KMS-11 (cell line): ENCODE measurements around the gene CRACDL.

Source experiments
- H2AFZ ChIP-seq: fragments of 200-600 bp; sonication (generic); 2 replicates; pipeline ENCODE4 v1.6.1; 2016; ENCODE audit warnings: antibody characterized with exemption, mixed run types, low read depth
- H3K27ac ChIP-seq: fragments of 200-600 bp; sonication (generic); 2 replicates; pipeline ENCODE4 v1.6.1; 2016; ENCODE audit warnings: mild to moderate bottlenecking, mixed run types
- H3K27me3 ChIP-seq: fragments of 200-600 bp; sonication (generic); 2 replicates; pipeline ENCODE4 v1.6.1; 2017; ENCODE audit warnings: mild to moderate bottlenecking, low read depth, mixed run types, moderate library complexity; ENCODE audit not compliant: insufficient read depth
- H3K36me3 ChIP-seq: fragments of 200-600 bp; sonication (generic); 2 replicates; pipeline ENCODE4 v1.6.1; 2017; ENCODE audit warnings: mild to moderate bottlenecking, mixed run types; ENCODE audit not compliant: insufficient read depth
- H3K4me1 ChIP-seq: fragments of 200-600 bp; sonication (generic); 2 replicates; pipeline ENCODE4 v1.6.1; 2016; ENCODE audit warnings: mild to moderate bottlenecking, low read depth, mixed run types; ENCODE audit not compliant: poor library complexity, severe bottlenecking
- H3K4me2 ChIP-seq: fragments of 200-600 bp; sonication (generic); 2 replicates; pipeline ENCODE4 v1.7.0; 2016; ENCODE audit warnings: mild to moderate bottlenecking, mixed run types
- H3K4me3 ChIP-seq: fragments of 200-600 bp; sonication (generic); IDR thresholded peaks from 2 replicates; pipeline ENCODE4 v1.6.1; 2017; ENCODE audit warnings: low read depth, low read length, mixed read lengths; ENCODE audit not compliant: insufficient read depth
- H3K79me2 ChIP-seq: fragments of 200-600 bp; sonication (generic); 2 replicates; pipeline ENCODE4 v1.6.1; 2016; ENCODE audit warnings: low read depth, mixed run types; ENCODE audit not compliant: insufficient read depth
- H3K9ac ChIP-seq: fragments of 200-600 bp; sonication (generic); 2 replicates; pipeline ENCODE4 v1.6.1; 2016; ENCODE audit warnings: mild to moderate bottlenecking, mixed run types
- H4K20me1 ChIP-seq: fragments of 200-600 bp; sonication (generic); 2 replicates; pipeline ENCODE4 v1.6.1; 2016; ENCODE audit warnings: mild to moderate bottlenecking, mixed run types; ENCODE audit not compliant: insufficient read depth
- TF ChIP-seq, protein P1 (sequence below): fragments of 200-600 bp; sonication (generic); conservative IDR thresholded peaks from 2 replicates; pipeline ENCODE4 v1.6.1; 2017; ENCODE audit warnings: low read depth, mild to moderate bottlenecking, antibody characterized with exemption, low read length, moderate library complexity, mixed read lengths

CRACDL gene

DNA sequence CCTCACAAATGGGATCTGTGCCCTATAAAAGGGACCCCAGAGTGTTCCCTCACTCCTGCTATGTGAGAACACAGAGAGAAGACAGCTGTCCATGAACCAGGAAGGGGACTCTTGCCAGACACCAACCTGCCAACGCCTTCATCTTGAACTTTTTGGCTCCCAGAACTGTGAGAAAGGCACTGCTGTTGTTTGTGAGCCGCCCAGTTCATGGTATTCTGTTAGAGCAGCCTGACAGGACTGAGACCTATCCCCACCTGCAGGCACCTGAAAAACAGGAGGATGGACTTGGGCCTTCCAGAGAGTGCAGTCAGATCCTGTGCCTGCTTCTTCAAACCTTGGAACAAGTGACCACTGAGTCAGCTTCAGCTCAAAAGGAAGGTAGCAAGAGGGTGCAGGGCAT, 51.4 kb downstream of the CRACDL start:
- Histone ChIP-seq H3K36me3 (no peaks in the 10 kb centered on the region), H3K4me1 (no peaks in the 10 kb centered on the region), H3K27me3 (no peaks in the 10 kb centered on the region), H3K79me2 (no peaks in the 10 kb centered on the region), H3K9ac (no peak overlapping the region), H3K27ac (no peak overlapping the region), H4K20me1 (no peaks in the 10 kb centered on the region), H3K4me3 (no peak overlapping the region), H3K4me2 (no peak overlapping the region), H2AFZ (no peak overlapping the region)
- TF ChIP-seq, protein P1, sequence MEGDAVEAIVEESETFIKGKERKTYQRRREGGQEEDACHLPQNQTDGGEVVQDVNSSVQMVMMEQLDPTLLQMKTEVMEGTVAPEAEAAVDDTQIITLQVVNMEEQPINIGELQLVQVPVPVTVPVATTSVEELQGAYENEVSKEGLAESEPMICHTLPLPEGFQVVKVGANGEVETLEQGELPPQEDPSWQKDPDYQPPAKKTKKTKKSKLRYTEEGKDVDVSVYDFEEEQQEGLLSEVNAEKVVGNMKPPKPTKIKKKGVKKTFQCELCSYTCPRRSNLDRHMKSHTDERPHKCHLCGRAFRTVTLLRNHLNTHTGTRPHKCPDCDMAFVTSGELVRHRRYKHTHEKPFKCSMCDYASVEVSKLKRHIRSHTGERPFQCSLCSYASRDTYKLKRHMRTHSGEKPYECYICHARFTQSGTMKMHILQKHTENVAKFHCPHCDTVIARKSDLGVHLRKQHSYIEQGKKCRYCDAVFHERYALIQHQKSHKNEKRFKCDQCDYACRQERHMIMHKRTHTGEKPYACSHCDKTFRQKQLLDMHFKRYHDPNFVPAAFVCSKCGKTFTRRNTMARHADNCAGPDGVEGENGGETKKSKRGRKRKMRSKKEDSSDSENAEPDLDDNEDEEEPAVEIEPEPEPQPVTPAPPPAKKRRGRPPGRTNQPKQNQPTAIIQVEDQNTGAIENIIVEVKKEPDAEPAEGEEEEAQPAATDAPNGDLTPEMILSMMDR, result no peak

DNA sequence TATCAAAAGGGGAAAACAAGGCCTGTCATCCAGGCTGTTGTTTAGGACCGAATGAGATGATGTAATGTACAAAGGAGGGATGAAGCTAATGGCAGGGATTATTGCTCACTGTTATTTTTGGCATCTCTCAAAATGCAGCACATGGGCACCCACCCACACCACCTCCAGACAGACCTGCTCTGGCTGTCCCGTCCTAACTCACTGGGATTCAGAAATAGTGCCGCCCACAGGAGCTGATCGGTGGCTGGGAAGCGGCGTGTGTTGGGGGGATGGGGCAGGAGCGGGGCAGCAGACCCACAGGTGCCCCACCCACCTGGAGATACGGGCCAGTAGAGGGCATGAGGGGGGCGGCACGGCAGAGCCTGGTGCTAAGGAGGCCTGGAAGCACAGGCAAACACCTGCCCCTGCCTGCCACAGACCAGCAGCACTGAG, 52.2 kb downstream of the CRACDL start:
- H3K4me2 ChIP-seq, result no peak overlapping the region
- H3K4me1 ChIP-seq, result no peaks in the 10 kb centered on the region
- no peak overlapping the region for H3K27ac ChIP-seq
- no peaks in the 10 kb centered on the region for H4K20me1 ChIP-seq
- H3K9ac ChIP-seq, result no peak overlapping the region
- TF ChIP-seq, protein P1, result no peak
- no peak overlapping the region for H3K4me3 ChIP-seq
- no peaks in the 10 kb centered on the region for H3K36me3 ChIP-seq
- no peaks in the 10 kb centered on the region for H3K79me2 ChIP-seq
- H3K27me3 ChIP-seq, result no peaks in the 10 kb centered on the region
- H2AFZ ChIP-seq, result no peak overlapping the region

DNA sequence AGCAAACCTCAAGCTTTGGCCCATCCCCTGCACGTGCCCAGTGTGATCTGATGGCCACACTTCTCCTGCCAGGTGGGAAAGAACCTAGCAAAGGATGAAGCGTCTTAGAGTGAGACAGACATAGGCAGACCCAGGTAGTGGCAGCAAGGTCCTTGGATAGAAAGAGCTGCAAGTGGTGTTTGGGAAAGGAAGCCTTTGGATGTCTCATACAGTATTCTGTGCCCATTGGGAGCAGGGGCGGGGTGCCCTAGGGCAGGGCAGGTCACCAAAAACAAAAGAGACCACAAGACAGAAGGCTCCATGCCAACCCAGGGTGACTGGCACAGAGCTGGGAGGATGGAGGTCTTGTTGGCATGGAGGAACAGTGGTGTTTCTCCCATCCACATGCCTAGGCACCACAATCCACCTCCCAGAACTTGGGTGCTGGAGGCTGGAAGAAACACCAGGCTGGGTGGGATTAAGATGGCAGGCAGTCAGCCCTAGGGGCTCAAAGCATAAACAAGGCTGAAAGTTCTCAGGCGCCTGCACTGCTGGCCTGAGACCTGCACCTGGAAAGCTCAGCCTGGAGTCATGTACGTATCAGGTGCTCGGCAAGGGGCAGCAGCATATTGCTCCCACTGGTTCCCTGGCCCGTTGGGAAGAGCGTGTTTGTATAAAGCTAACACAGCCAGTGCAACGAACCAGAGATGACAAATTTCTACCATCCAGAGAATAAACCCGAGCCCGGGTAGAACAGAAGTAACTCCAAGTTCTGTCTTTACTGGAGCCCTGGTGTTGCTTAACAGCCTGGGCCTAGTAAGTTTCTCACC, 52.9 kb downstream of the CRACDL start:
- no peak overlapping the region for H3K4me2 ChIP-seq
- TF ChIP-seq, protein P1, result no peak
- H3K4me3 ChIP-seq, result no peak overlapping the region
- no peaks in the 10 kb centered on the region for H4K20me1 ChIP-seq
- no peaks in the 10 kb centered on the region for H3K4me1 ChIP-seq
- H3K79me2 ChIP-seq, result no peaks in the 10 kb centered on the region
- H2AFZ ChIP-seq, result no peak overlapping the region
- no peaks in the 10 kb centered on the region for H3K27me3 ChIP-seq
- H3K27ac ChIP-seq, result no peak overlapping the region
- H3K9ac ChIP-seq, result no peak overlapping the region
- H3K36me3 ChIP-seq, result no peaks in the 10 kb centered on the region

DNA sequence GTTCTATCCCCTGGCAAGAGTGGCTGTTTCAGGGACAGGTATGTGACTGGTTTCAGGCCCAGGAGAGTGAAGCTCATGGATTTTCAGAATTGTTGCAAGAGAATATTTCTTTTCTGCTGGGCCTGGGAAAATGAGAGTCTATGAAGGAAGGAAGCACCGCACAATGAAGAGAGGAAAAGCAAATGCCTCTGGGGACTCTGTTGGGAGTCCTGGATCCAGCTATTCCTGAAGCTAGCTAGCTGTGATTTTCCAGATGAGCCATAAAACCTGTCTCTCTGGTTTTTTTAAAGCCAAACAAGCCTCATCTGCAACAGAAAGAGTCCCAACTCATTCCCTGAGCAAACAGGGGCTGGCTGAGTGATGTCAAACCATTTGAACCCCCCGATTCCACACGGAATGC, 53.7 kb downstream of the CRACDL start:
- Histone ChIP-seq H3K27ac (no peak overlapping the region), H3K27me3 (no peaks in the 10 kb centered on the region), H3K79me2 (no peaks in the 10 kb centered on the region), H3K4me1 (no peaks in the 10 kb centered on the region), H4K20me1 (no peaks in the 10 kb centered on the region), H3K9ac (no peak overlapping the region), H3K36me3 (no peaks in the 10 kb centered on the region), H2AFZ (no peak overlapping the region), H3K4me2 (no peak overlapping the region), H3K4me3 (no peak overlapping the region)
- TF ChIP-seq, protein P1, result no peak
